OCI-LY3 (cell line): Measurements from ENCODE around the gene CAP2.

ENCODE experiments used
- CTCF ChIP-seq: fragments of 200-600, 300-600 bp; sonication (generic); IDR thresholded peaks from 2 replicates; pipeline ENCODE4 v1.5.1; 2014; ENCODE audit warnings: antibody characterized with exemption, low read length, low read depth
- EZH2phosphoT487 ChIP-seq: fragments of 200-600 bp; shearing (Covaris generic); IDR thresholded peaks from 2 replicates; pipeline ENCODE4 v1.6.1; 2018; ENCODE audit warnings: antibody characterized with exemption, mixed run types, low read depth

DNA sequence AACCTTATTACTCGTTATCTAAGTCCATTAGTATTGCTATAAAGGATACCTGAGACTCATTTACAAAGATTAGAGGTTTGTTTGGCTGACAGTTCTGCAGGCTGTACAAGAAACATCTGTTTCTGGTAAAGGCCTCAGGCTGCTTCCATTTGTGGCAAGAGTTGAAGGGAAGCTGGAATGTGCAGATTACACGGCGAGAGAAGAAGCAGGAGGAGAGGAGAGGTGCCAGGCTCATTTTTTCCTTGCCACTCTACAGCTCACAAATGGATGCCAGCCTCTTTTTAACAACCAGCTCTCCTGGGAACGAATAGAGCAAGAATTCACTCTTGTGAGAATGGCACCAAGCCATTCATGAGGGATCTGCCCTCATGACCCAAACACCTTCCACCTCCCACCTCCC is 14.7 kb downstream of the CAP2 start:
- no peak for TF ChIP-seq CTCF
- TF ChIP-seq EZH2phosphoT487, result no peak
